Caco-2 (cell line): Measurements from ENCODE around the gene CLDN6. TPM values are rescaled to one million over a fixed set of nuclear protein-coding genes. Genes with fewer than 3 reads are reported as not detected.

Source experiments
- BruUV-seq: library from RNA; stranded (reverse); fragments of 400-500 nt; replicated peaks from 2 replicates; lab custom pipeline; 2021; lab: Mats Ljungman, UMichigan
- CTCF ChIA-PET: fragments of 300-600 bp; sonication (Branson Sonifier 250); formaldehyde crosslinking; loops from one replicate; lab custom pipeline; 2022; ENCODE audit warnings: antibody characterized with exemption; lab: Charles Lee
- POLR2A ChIA-PET: fragments of 300-600 bp; sonication (Branson Sonifier 250); formaldehyde crosslinking; loops from one replicate; lab custom pipeline; 2022; ENCODE audit warnings: antibody characterized with exemption; lab: Charles Lee
- DNase-seq, 2 experiments: peaks; one replicate each; pipeline versions ENCODE4 v3.0.0 to v3.0.0-alpha.2; 2020 to 2022
- H3K27me3 ChIP-seq: replicated peaks from 2 replicates; pipeline ENCODE4 v1.6.0; 2011; ENCODE audit warnings: low read length; ENCODE audit not compliant: control insufficient read depth, insufficient read depth
- H3K36me3 ChIP-seq: 2 replicates; pipeline ENCODE4 v1.5.1; 2011; ENCODE audit warnings: low read length; ENCODE audit not compliant: control insufficient read depth, insufficient read depth
- H3K4me1 ChIP-seq: fragments of 250-450 bp; sonication (Bioruptor Pico); 2 replicates; pipeline ENCODE4 v1.5.1; 2020; ENCODE audit warnings: mild to moderate bottlenecking
- H3K4me3 ChIP-seq: 2 replicates; pipeline ENCODE4 v1.5.1; 2011; ENCODE audit warnings: low read depth, mild to moderate bottlenecking, control low read depth, low read length
- H3K9me3 ChIP-seq: fragments of 250-450 bp; sonication (Bioruptor Pico); 2 replicates; pipeline ENCODE4 v1.5.1; 2020; ENCODE audit warnings: mild to moderate bottlenecking, moderate library complexity
- H3K27ac Mint-ChIP-seq: one replicate; pipeline ENCODE4 v1.8.0; 2022; ENCODE audit warnings: mixed read lengths; ENCODE audit not compliant: unreplicated experiment
- H3K27me3 Mint-ChIP-seq: one replicate; pipeline ENCODE4 v1.8.0; 2022; ENCODE audit warnings: mixed read lengths; ENCODE audit not compliant: insufficient read depth, unreplicated experiment
- H3K36me3 Mint-ChIP-seq: one replicate; pipeline ENCODE4 v1.8.0; 2022; ENCODE audit warnings: mild to moderate bottlenecking, mixed read lengths; ENCODE audit not compliant: insufficient read depth, unreplicated experiment
- H3K4me1 Mint-ChIP-seq: one replicate; pipeline ENCODE4 v1.8.0; 2022; ENCODE audit warnings: low read depth, mixed read lengths; ENCODE audit not compliant: unreplicated experiment
- H3K4me3 Mint-ChIP-seq: one replicate; pipeline ENCODE4 v1.8.0; 2022; ENCODE audit warnings: mild to moderate bottlenecking, moderate library complexity, mixed read lengths; ENCODE audit not compliant: unreplicated experiment
- H3K9me3 Mint-ChIP-seq: one replicate; pipeline ENCODE4 v1.8.0; 2022; ENCODE audit warnings: mixed read lengths; ENCODE audit not compliant: unreplicated experiment
- intact Hi-C: fragments of 100-400 bp; cut with micrococcal nuclease; formaldehyde crosslinking; loops from one replicate; pipeline ENCODE4 v1.10.0; 2022; ENCODE audit not compliant: unreplicated experiment
- total RNA-seq: library from RNA; stranded (reverse); gene quantifications from 2 replicates; pipeline ENCODE4 v1.2.3, GENCODE V29; 2022
- TF ChIP-seq, protein P1 (sequence below), 2 experiments: fragments of 200-600 bp in 1 of 2; IDR thresholded peaks; 1 replicate in 1 of 2; 2 replicates in 1 of 2; pipeline versions ENCODE4 v1.5.1 to v1.8.0; 2011 to 2022; ENCODE audit warnings: antibody characterized with exemption in 1 of 2, control low read depth in 1 of 2, inconsistent platforms in 1 of 2, low read depth in 1 of 2, low read length in 1 of 2, mild to moderate bottlenecking in 1 of 2, moderate library complexity in 1 of 2; ENCODE audit not compliant: insufficient read depth in 1 of 2, severe bottlenecking in 1 of 2, unreplicated experiment in 1 of 2

The CLDN6 gene
- total RNA-seq, 1 experiment from 2014 or later: 9.0 TPM

- TF ChIP-seq, protein P1, sequence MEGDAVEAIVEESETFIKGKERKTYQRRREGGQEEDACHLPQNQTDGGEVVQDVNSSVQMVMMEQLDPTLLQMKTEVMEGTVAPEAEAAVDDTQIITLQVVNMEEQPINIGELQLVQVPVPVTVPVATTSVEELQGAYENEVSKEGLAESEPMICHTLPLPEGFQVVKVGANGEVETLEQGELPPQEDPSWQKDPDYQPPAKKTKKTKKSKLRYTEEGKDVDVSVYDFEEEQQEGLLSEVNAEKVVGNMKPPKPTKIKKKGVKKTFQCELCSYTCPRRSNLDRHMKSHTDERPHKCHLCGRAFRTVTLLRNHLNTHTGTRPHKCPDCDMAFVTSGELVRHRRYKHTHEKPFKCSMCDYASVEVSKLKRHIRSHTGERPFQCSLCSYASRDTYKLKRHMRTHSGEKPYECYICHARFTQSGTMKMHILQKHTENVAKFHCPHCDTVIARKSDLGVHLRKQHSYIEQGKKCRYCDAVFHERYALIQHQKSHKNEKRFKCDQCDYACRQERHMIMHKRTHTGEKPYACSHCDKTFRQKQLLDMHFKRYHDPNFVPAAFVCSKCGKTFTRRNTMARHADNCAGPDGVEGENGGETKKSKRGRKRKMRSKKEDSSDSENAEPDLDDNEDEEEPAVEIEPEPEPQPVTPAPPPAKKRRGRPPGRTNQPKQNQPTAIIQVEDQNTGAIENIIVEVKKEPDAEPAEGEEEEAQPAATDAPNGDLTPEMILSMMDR (IDR thresholded peaks at IDR 0.05; ENCODE audit: insufficient read depth in 1 of 2, low read depth in 1 of 2, low read length in 1 of 2, severe bottlenecking in 1 of 2, unreplicated experiment in 1 of 2): no peak
- Mint-ChIP-seq H3K36me3 (peaks cover 18% of the 10 kb centered on the region), H3K27me3 (no peaks in the 10 kb centered on the region), H3K9me3 (no peaks in the 10 kb centered on the region), H3K4me3 (peak within 1 kb of the TSS; percentile 91), H3K27ac (peak within 1 kb of the TSS; percentile 80), H3K4me1 (no peaks in the 10 kb centered on the region)
- Histone ChIP-seq H3K4me1 (peaks cover 16% of the 10 kb centered on the region), H3K27me3 (no peaks in the 10 kb centered on the region), H3K36me3 (no peaks in the 10 kb centered on the region; the same call in 1 of the 2 replicates), H3K9me3 (no peaks in the 10 kb centered on the region), H3K4me3 (peak within 1 kb of the TSS; percentile 82)
- DNase-seq: peak; percentile 87 to 95
- intact Hi-C loops: loop anchor here (1.0 kb wide), 1 partner anchor 44 kb away; the partner anchor contains the start of gene THOC6
- TSS peak; percentile 78 for BruUV-seq
- ChIA-PET POLR2A (interaction anchor here (0.7 to 1.7 kb wide), 4 partner anchors 16 to 62 kb away, joined by 3 to 5 read pairs (median 5); partner anchors contain the start of gene KREMEN2), CTCF (interaction anchor here (0.6 to 1.7 kb wide), 4 partner anchors 11 to 171 kb away, joined by 4 to 6 read pairs (median 6); partner anchors contain the start of gene PAQR4)
These were observed 37.5 kb downstream of the CLDN6 start, which contains the start of gene PKMYT1 for GRCh38 chr16:2980227-2981176. TSS of gene PKMYT1 (minus strand) at chr16:2980446. CDS start at chr16:2979657, 789 bp downstream.

DNA sequence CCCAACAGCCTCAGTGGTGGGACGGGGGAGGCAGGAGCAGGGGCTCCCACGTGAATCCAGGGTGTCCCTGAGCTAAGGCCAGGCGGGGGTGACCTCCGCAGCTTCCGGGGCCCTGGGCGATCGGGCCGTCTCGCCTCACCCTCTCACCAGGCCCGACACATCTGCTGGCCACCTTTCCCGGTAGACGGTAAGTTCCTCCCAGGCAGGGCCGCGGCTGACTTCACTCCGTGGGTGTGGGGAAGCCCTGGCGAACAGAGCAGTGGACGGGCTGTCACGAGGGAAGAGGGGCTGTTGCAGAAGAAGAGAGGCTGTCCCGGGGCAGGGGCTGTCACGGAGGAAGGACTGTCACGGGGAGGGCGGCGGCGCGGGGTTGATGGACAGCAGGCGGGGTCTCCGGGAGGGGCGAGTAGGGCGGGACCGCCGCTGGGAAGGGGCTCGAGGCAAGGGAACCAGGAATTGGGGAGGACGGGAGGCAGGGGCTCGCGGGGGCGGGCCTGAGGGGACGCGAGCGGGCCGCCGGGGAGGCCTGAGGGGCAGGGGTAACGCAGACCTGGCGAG is 38.2 kb downstream of the CLDN6 start:
- H3K9me3 ChIP-seq: no peaks in the 10 kb centered on the region
- CTCF ChIA-PET: interaction anchor here (0.6 to 1.7 kb wide), 2 partner anchors 10 to 171 kb away, joined by 5 to 6 read pairs; partner anchors contain the start of gene PAQR4
- Mint-ChIP-seq H3K4me1 (no peaks in the 10 kb centered on the region), H3K9me3 (no peaks in the 10 kb centered on the region), H3K36me3 (peaks cover 18% of the 10 kb centered on the region), H3K27me3 (no peaks in the 10 kb centered on the region), H3K4me3 (peak overlapping the region; percentile 91), H3K27ac (peak overlapping the region; percentile 80)
- H3K27me3 ChIP-seq: no peaks in the 10 kb centered on the region
- BruUV-seq: TSS peak; percentile 56
- no peaks in the 10 kb centered on the region; the same call in 1 of the 2 replicates for H3K36me3 ChIP-seq
- TF ChIP-seq, protein P1 (IDR thresholded peaks at IDR 0.05; ENCODE audit: insufficient read depth in 1 of 2, low read depth in 1 of 2, low read length in 1 of 2, severe bottlenecking in 1 of 2, unreplicated experiment in 1 of 2): no peak
- H3K4me3 ChIP-seq: peak overlapping the region; percentile 82
- POLR2A ChIA-PET: interaction anchor here (0.7 to 1.5 kb wide), 3 partner anchors 24 to 63 kb away, joined by 3 to 5 read pairs (median 5); no protein-coding TSS in a partner anchor
- peaks cover 16% of the 10 kb centered on the region for H3K4me1 ChIP-seq
- intact Hi-C loops: no loop called here
- peak in 1 of 2 experiments; percentile 60 for DNase-seq

DNA sequence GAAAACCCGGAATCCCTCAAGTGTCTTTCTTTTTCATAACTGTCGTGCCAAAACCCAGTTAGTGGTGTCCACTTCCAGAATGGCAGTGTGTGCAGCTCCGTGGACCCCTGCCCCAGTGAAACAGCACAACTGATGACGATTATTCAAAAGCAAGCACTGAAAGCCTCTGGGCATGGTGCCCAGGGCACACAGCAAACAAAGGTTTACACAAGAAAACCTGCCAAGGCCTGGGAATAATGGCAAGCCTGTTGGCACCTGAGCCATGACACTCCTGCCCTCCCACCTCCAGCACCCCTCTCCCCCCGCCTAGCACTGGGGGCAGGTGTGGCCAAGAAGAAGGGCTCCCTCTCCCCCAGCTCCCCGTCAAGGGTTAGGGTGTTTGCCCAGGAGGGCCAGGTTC is 40.5 kb downstream of the CLDN6 start:
- intact Hi-C loops: no loop called here
- H3K36me3 Mint-ChIP-seq: peaks cover 32% of the 10 kb centered on the region

More for the DNA sequence above, 40.5 kb downstream of the CLDN6 start:
- BruUV-seq: no TSS peak
- no peak for DNase-seq
- Mint-ChIP-seq H3K9me3 (no peaks in the 10 kb centered on the region), H3K27ac (no peak overlapping the region), H3K4me3 (no peak overlapping the region), H3K4me1 (no peaks in the 10 kb centered on the region), H3K27me3 (no peaks in the 10 kb centered on the region)
- Histone ChIP-seq H3K36me3 (no peaks in the 10 kb centered on the region; the same call in 1 of the 2 replicates), H3K4me3 (no peak overlapping the region), H3K4me1 (peaks cover 11% of the 10 kb centered on the region), H3K27me3 (no peaks in the 10 kb centered on the region), H3K9me3 (no peaks in the 10 kb centered on the region)
- TF ChIP-seq, protein P1 (IDR thresholded peaks at IDR 0.05; ENCODE audit: insufficient read depth in 1 of 2, low read depth in 1 of 2, low read length in 1 of 2, severe bottlenecking in 1 of 2, unreplicated experiment in 1 of 2): no peak
- POLR2A ChIA-PET: no interaction called here
- CTCF ChIA-PET: interaction anchor here (0.7 kb wide), 1 partner anchor 20 kb away, joined by 3 read pairs; no protein-coding TSS in a partner anchor
